ENCODE results near the gene SIRPG.
"Not testable (repeated sequence)": the region's sequence is repeated elsewhere in the genome, so short reads cannot be mapped to it uniquely, and the experiment has no call there.

The SIRPG gene

GRCh38 chr20:1635291-1635979, 22.1 kb downstream of the SIRPG start:
- no peak for DNase-seq (ENCODE audit: low read depth)

DNA sequence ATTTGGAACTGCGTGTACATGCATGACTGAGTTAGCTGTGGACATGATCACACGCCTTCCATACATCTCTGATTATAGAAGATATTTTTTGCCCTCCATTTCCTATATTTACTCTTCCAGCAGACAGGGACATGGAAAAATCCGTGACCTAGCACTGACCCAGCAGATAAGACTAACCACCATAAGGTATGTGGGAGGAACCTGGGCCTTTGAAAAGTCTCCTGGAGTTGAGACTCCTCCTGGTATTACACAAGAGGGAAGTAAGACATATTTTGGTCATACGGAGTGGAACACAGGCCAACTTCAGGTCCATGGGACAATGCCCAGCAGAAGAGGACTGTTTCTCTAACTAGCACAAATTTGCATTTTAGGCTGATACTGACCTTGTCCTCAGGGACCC, 24.0 kb downstream of the SIRPG start:
- peak; percentile 11 for DNase-seq (ENCODE audit: low read depth)

- no peak for DNase-seq (ENCODE audit: low read depth)
These were observed 25.4 kb downstream of the SIRPG start for GRCh38 chr20:1632178-1632577.

- DNase-seq (ENCODE audit: low read depth): no peak
These were observed 26.0 kb downstream of the SIRPG start for GRCh38 chr20:1631309-1632151.

GRCh38 chr20:1630186-1630585, 27.4 kb downstream of the SIRPG start:
- DNase-seq (ENCODE audit: low read depth): no peak

DNA sequence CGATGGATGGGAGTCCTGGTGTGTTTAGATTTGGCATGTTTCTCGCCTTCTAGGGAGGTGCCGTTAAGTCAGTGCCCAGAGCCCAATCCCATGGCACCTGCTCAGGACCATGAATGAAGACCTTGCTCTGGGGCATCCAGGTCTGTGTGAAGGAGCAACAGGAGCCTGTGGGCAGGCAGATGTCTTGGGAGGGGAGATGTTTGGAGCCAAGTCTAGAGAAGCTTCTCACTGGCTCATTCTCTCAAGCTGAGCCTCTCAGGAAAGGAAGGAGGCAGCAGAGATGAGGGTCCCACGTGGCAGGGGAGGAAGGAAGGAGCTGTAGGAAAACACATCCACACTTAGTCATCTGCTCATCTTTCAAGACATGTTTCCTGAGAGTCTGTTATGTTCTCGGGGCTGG, 28.3 kb downstream of the SIRPG start:
- no peak for DNase-seq (ENCODE audit: low read depth)

- no peak for DNase-seq (ENCODE audit: low read depth)
These were observed 29.0 kb downstream of the SIRPG start for GRCh38 chr20:1628621-1629020.

GRCh38 chr20:1627200-1627550, 30.4 kb downstream of the SIRPG start:
- DNase-seq (ENCODE audit: low read depth): no peak

DNA sequence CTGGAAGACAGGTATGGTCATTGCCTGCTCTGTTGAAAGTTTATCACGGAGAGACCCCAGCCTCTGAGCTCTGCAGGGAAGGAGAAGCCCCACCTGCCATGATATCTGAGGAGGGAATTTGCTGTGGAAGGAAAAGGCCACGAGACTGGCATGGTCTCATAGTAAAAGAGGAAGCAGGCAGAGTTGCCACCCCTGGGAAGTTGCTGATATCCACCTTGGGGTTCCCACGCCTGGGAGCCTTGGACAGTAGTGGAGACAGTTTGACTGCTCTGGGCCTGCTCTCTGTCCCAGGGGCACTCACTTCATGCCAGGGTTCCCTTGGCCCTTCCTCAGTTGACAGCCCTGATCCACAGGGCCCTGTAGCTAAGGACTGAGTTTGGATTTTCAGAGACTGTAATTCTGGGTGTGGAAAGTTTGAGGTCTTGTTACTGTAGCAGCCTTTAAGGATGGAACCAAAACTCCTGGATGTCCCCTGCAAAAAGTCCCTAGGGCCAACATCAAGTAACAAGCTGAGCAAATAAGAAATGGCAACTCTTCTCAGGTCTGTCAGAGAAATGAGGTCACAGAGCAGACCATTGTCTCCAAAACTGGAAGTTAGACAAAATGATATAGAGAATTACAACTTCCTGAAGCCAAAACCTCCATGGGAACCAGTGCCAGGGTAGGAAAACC, 30.9 kb downstream of the SIRPG start:
- DNase-seq (ENCODE audit: low read depth): no peak

DNA sequence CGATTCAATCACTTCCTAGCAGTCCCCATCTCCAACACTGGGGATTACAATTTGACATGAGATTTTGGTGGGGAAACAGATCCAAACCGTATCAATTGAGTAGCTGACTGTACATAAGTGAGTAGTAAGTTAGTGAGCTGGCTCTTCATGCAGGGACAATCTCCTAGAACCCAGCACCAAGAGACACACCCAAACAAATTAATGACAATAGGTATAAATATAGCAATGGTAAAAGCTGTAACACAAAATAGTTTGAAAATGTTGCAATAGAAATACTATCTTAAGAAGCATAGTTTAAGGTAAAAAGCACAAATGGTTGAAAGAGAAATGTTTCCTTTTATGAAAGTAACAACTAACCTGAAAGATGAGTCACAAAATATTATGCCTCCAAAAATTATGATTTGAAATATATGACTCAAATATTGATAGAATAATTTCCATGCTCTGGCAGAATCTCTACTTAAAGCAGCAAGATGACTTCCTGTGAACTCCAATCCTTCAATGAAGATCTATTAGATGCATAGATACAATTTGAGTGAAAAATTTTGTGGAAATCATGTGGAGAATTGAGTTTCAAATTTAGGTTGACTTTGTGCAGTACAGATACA, 32.4 kb downstream of the SIRPG start:
- DNase-seq (ENCODE audit: low read depth): no peak

DNA sequence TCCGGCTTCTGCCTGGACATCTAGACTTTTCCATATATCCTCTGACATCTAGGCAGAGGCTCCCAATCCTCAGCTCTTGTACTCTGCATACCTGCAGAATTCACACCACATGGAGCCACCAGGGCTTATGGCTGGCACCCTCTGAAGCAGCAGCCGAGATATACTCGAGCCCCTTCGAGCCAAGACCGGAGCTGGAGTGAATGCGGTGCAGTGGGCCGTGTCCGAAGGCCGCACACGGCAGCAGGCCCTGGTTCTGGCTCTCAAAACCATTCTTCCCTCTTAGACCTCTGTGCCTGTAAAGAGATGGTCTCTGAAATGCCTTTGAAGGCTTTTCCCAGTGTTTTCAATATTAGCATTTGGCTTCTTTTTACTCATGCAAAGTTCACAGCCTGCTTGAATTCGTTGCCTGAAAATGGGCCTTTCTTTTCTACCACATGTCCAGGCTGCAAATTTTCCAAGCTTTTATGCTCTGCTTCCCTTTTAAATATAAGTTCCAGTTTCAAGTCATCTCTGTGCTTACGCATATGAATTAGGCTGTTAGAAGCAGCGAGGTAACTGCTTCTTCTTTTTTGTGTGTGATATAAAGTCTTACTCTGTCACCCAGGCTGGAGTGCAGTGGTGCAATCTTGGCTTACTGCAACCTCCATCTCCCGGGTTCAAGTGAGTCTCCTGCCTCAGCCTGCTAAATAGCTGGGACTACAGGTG, 33.9 kb downstream of the SIRPG start:
- no peak for DNase-seq (ENCODE audit: low read depth)

DNA sequence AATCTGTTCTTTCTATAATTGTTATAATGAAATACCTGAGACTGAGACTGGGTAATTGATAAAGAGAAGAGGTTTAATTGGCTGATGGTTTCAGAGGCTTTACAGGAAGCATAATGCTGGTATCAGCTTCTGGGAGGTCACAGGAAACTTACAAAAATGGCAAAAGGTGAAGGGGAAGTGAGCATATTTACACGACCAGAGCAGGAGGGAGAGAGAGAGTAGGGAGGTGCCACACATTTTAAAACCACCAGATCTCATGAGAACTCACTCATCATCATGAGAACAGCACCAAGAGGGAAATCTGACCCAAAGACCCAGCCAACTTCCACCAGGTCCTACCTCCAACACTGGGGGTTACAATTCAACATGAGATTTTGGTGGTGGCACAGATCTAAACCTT, 35.1 kb downstream of the SIRPG start:
- DNase-seq (ENCODE audit: low read depth): no peak

- DNase-seq (ENCODE audit: low read depth): no peak
These were observed 36.3 kb downstream of the SIRPG start for GRCh38 chr20:1621316-1621715.

- no peak for DNase-seq (ENCODE audit: low read depth)
These were observed 37.6 kb downstream of the SIRPG start, which contains the start of gene SIRPB1 for GRCh38 chr20:1619861-1620444. TSS of gene SIRPB1 (minus strand) at chr20:1620009. CDS start at chr20:1619944, 65 bp downstream.

- DNase-seq (ENCODE audit: low read depth): no peak
These were observed 38.5 kb downstream of the SIRPG start for GRCh38 chr20:1618954-1619540.

- DNase-seq (ENCODE audit: low read depth): no peak
These were observed 39.1 kb downstream of the SIRPG start for GRCh38 chr20:1618479-1618878.

DNA sequence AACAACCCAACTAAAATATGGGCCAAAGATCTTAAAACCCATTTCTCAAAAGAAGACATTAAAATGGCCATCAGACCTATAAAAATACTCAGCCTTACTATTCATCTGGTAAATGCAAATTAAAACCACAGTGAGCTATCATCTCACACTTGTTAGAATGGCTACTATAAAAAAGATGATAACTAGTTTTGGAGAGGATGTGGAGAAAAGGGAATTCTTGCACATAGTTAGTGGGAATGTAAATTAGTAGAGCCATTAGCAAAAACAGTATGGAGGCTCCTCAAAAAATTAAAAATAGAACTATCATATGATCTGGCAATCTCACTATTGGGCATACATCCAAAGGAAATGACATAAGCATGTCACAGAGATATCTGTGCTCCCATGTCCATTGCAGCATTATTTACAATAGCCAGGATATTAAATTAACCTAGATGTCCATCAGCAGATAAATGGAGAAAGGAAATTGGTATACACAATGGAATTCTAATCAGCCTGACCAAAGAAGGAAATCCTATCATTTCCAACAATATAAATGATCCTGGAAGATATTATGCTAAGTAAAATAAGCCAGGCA, 40.6 kb downstream of the SIRPG start:
- DNase-seq (ENCODE audit: low read depth): no peak

DNA sequence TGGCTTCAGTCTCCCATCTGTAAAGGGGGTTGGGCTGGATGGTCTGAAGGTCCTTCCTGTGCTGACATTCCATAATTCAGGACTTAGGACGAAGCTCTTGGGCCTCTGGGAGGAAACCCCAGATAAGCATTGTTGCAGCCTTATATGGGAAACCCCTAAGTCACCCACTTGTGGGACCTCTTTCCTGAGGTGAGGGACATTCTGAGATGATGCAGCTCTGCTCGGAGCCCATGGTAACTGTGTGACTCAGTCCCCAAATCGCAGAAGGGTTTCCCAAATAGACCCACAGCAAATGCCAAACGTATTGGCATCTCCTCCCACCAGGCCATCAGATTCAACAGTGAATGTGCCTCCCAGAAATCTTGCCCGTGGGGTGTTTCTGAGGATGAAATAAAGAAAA, 47.2 kb downstream of the SIRPG start:
- not testable (repeated sequence) for DNase-seq (ENCODE audit: low read depth)

- not testable (repeated sequence) for DNase-seq (ENCODE audit: low read depth)
These were observed 48.8 kb downstream of the SIRPG start for GRCh38 chr20:1608678-1609347.

GRCh38 chr20:1600736-1601135, 56.8 kb downstream of the SIRPG start:
- no peak for DNase-seq (ENCODE audit: low read depth)

All from iris pigment epithelial cell (primary cell).